Measurements from ENCODE around the gene ACAD11.
"Not testable (repeated sequence)": the region's sequence is repeated elsewhere in the genome, so short reads cannot be mapped to it uniquely, and the experiment has no call there.

The ACAD11 gene

DNA sequence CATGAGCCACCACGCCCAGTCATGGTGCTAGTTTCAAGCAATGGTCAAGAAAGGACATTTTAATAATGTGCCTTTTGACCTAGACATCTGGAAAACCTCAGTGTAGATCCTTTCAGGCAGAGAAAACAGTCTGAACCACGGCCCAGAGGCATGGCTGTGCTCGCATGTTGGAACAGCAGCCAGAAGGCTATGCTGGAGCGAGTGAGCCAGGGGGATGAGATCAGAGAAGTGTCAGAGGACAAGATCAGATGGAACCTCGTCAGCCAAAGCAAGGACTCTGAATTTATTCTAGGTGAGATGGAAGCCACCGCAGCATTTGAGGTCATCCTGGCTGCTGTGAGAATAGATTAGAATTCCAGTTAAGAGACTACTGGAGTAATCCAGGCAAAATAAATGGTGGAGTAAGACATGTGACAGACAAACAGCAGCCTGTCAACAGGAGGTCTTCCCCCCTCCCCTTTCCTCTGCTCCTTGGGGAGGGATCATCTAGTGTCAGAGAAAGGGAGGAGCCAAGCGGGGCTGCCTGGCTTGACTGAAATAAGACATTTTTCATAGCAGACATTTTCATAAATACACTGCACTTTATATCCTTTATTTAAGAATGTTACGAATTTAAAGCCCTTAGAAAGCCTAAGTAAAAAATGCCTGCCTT, 103.0 kb downstream of the ACAD11 start:
- H3K4me3 ChIP-seq (replicated peaks; ENCODE audit: low read depth, low read length) = no peak overlapping the region
- DNase-seq (ENCODE audit: low read depth) = no peak
- TF ChIP-seq, protein P1, sequence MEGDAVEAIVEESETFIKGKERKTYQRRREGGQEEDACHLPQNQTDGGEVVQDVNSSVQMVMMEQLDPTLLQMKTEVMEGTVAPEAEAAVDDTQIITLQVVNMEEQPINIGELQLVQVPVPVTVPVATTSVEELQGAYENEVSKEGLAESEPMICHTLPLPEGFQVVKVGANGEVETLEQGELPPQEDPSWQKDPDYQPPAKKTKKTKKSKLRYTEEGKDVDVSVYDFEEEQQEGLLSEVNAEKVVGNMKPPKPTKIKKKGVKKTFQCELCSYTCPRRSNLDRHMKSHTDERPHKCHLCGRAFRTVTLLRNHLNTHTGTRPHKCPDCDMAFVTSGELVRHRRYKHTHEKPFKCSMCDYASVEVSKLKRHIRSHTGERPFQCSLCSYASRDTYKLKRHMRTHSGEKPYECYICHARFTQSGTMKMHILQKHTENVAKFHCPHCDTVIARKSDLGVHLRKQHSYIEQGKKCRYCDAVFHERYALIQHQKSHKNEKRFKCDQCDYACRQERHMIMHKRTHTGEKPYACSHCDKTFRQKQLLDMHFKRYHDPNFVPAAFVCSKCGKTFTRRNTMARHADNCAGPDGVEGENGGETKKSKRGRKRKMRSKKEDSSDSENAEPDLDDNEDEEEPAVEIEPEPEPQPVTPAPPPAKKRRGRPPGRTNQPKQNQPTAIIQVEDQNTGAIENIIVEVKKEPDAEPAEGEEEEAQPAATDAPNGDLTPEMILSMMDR (IDR thresholded peaks at IDR 0.05; ENCODE audit: low read length, missing control alignments) = no peak

- not testable (repeated sequence) for DNase-seq (ENCODE audit: low read depth); H3K4me3 ChIP-seq (replicated peaks; ENCODE audit: low read depth, low read length)
Measured at GRCh38 chr3:132556036-132556386, 103.6 kb downstream of the ACAD11 start.

GRCh38 chr3:132555306-132556035, 104.1 kb downstream of the ACAD11 start:
- DNase-seq (ENCODE audit: low read depth) = no peak
- no peak overlapping the region for H3K4me3 ChIP-seq (replicated peaks; ENCODE audit: low read depth, low read length)
- TF ChIP-seq, protein P1 (IDR thresholded peaks at IDR 0.05; ENCODE audit: low read length, missing control alignments) = no peak

DNA sequence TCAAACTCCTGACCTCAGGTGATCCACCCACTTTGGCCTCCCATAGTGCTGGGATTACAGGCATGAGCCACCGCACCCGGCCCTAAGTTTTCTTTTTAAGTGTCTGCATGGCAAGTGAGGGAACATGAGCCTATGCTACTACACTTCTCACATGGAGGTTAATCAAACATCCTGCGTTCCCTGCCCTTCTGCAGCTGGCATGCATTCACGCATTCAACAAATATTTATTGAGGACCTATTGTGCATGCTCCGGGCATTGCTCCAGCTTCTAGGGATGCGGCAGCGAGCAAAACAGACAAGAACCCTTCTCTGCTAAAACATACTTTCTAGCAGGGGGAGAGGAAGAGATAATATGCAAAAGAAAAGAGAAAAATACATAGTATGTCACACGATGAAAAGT, 105.2 kb downstream of the ACAD11 start:
- TF ChIP-seq, protein P1 (IDR thresholded peaks at IDR 0.05; ENCODE audit: low read length, missing control alignments) = no peak
- H3K4me3 ChIP-seq (replicated peaks; ENCODE audit: low read depth, low read length) = no peak overlapping the region
- peak; percentile 73 for DNase-seq (ENCODE audit: low read depth)

DNA sequence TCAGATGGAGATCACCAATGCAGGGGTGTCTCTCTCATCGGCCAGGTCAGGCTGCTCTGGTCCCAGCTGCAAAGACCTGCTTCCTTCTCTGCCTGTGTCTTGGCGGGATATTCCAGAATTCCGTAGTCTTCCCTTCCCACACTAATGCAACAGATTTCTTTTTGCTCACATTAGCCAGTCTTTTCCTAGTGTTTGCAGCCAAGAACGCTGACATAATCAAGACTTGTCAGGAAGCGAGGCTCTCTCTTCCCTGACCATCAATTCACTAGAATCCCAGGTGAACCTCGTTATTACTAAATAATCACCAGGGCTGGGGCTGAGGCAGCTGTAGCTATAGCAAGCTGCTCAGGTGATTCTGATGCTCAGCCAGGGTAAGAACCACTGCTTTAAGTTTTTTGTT, 105.8 kb downstream of the ACAD11 start:
- no peak for DNase-seq (ENCODE audit: low read depth)
- no peak overlapping the region for H3K4me3 ChIP-seq (replicated peaks; ENCODE audit: low read depth, low read length)
- TF ChIP-seq, protein P1 (IDR thresholded peaks at IDR 0.05; ENCODE audit: low read length, missing control alignments) = no peak

- TF ChIP-seq, protein P1 (IDR thresholded peaks at IDR 0.05; ENCODE audit: low read length, missing control alignments) = no peak
- no peak overlapping the region for H3K4me3 ChIP-seq (replicated peaks; ENCODE audit: low read depth, low read length)
- no peak for DNase-seq (ENCODE audit: low read depth)
Measured at GRCh38 chr3:132550579-132551305, 108.9 kb downstream of the ACAD11 start.

DNA sequence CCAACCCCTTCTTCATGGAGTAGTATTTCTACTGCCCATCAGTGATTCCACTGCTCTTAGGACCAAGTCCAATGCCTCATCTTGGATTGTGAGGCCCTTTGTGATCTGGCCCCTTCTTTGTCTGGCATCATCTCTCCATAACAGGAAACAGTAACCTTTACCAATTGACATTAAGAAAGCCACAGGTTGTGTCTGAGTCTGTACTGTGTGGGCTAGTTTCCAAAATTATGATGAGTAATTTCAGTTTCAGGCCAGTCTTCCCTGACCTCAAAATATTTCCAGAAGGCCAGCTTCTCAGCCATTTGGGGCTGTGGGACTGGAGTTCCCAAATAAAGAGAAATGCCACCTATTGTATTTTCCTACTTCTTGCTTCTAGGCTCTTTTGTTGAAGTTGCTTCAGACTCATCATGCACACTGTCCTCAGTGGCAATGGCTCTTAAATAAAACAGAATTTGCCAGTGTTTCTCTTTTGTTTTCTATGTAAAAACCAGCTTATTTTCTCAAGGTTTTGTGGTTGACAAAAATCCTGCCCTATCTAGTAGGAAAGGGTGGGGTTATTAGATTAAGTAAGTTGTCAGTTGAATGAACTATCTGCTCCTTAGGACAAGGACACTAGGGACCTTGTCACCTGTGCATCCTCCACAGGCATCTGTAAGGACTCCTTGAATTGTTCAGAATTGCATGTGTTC, 109.6 kb downstream of the ACAD11 start:
- H3K4me3 ChIP-seq (replicated peaks; ENCODE audit: low read depth, low read length) = no peak overlapping the region
- TF ChIP-seq, protein P1 (IDR thresholded peaks at IDR 0.05; ENCODE audit: low read length, missing control alignments) = no peak
- DNase-seq (ENCODE audit: low read depth) = peak; percentile 67

Data from fibroblast of pulmonary artery (primary cell).